CD4-positive, alpha-beta T cell treated with Interleukin-21 for 1 hour (primary cell): ENCODE data around the gene GULP1.

Experiments
- DNase-seq: peaks from one replicate; pipeline ENCODE4 v3.0.0-alpha.2; 2020

GULP1 gene

DNA sequence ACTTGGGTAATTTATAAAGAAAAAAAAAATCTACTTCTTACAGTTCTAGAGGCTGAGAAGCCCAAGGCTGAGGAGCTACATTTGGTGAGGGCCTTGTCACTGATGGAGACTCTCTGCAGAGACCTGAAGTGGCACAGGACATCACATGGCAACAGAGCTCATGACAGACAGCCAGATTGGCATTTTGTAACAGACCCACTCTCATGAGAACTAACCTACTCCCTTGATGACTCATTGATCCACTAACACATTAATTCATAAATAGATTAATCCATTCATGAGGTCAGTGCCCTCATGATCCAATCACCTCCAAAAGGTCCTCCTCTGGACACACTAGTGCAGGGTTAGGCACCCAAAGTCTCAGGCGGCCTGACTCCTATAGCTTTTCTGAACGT is 318.4 kb downstream of the GULP1 start:
- DNase-seq: no peak

DNA sequence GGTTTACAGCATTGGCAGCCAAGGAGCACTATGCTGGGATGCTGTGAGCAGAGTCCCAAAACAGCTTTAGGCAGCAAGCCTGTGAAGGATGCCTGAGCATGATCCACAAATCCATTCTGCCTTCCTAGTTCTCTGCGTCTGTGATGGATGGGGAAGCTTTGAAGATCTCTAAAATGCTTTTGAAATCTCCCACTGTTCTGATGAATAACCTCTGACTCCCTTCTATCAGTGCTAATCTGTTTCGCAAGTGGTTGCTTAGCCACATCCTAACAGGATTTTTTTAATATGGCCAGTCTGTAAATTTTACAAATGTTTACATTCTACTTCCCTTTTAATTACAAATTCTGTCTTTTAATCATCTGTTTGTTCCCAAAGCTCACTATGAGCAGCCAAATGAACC is 319.2 kb downstream of the GULP1 start:
- no peak for DNase-seq

- DNase-seq: no peak
Measured at GRCh38 chr2:188619146-188619545, 327.5 kb downstream of the GULP1 start.

DNA sequence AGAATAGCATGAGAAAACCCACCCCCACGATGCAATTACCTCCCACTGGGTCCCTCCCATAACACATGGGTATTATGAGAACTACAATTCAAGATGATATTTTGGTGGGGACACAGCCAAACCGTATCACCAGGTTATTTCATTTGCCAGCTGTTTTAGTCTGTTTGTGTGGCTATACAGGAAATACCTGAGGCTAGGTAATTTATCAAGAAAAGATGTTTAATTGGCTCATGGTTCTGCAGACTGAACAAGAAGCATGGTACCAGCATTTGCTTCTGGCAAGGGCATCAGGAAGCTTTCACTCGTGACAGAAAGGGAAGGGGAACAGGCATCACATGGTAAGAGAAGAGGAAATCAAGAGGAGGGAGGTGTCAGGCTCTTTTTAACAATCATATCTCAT is 329.2 kb downstream of the GULP1 start:
- DNase-seq: no peak

GRCh38 chr2:188622601-188623260 is 331.1 kb downstream of the GULP1 start:
- DNase-seq: no peak

DNA sequence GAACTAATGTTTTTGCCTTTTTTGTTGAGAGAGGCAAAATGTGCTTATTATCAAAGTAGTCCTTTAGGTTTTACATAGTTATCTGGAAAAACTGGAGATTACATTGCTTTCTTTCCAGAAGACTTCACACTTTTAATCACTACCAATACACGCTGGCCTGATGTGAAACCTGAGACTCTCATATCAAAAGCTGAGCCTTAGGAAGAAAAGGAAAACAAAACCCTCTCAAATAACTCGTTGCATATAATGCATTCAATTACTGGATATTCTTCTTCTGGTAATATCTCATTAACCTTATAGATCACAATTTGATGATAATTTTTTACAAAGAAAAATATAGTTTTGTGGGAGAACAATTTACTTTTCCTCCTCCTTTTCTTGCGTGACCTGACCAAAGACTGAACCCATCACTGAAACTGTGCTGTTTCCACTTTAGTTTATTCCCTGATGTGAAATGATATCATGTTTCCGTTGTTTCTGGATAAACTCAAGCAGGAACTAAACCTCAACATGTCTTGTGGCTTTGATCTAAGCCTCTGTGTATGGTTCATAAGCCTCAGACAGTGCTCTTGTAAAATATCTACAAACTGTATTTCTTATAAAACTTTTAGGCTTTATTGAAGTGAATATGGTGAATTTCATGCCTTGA is 332.4 kb downstream of the GULP1 start:
- no peak for DNase-seq

DNA sequence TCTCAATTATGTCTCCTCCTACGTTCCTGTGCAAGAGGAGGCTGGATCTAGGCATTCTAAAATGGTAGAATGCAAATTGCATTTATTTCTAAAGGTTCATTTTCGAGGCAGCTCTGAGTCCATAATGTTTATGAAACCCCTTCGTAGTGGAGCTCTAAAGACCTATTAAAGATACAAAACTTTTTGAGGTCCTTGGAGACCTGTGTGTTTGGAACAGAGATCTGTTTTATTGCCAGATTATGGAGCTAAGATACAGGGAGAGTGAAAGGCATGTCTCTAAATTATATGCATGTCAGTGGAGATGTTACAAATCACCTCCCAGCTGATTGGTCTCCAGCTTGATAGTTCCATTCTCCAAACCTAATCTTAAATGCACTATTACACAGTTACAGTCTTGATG is 335.8 kb downstream of the GULP1 start:
- no peak for DNase-seq

- DNase-seq: no peak
Measured at GRCh38 chr2:188628989-188629752, 337.5 kb downstream of the GULP1 start.

GRCh38 chr2:188629753-188630527 is 338.3 kb downstream of the GULP1 start:
- DNase-seq: no peak

DNA sequence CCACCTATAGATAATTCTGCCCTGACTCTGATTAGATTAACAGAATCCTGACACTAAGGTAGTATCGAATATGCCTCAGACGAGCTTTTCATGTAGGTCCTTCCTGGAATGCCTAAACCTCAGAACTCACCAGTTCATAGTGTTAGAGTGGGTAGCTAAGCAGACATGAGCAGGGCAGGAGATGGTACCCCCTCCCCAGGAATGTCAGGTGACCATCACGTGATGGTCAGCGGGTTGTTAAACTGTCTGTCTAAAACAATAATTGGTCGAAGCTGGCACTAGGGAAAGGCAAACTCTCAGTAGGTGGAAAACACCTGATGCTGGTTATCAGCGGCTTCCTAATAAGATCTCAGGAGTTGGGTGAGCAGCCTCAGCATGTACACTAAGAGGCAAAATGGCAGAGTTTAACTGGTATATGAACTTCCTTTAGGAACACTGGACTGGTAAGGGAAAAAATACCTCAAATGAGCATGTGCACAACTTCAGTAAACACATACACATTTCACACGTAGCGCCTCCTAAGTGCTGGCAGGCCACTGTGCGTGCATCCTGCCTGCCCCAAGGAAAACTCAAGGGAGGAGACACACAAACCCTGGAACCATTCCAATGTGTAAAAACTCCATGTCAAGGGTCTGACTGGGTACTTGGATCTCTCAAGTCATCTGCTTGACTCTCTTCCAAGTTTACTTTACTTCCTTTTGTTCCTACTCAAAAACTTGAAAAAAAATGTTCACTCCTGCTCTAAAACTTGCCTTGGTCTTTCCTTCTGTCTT is 339.5 kb downstream of the GULP1 start:
- no peak for DNase-seq

DNA sequence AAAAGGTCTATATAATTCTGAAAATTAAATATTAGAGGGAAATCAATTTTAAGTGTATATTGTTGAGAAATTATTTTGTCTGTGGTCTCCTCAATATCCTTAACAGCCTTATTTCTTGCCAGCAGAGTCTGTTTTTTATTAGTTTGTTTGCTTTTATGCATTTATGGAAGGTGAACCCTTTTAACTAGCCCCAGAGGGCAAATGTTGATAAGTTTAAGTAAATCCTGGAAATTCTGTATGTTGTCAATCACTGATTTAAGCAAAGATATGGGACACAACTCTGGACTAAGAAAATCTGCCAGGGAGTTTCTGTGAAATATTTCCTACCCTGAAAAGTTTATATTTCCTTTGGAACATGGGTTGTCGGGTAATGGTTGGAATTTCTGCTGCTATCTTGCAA is 343.0 kb downstream of the GULP1 start:
- no peak for DNase-seq
